ENCODE measurements around the gene SOD3.

Gene SOD3

GRCh38 chr4:24775032-24775605, 20.3 kb upstream of the SOD3 start:
- DNase-seq (ENCODE audit: low read depth in 2 of 2, low spot score in 1 of 2), result no peak

GRCh38 chr4:24775750-24776149, 19.6 kb upstream of the SOD3 start:
- no peak for DNase-seq (ENCODE audit: low read depth in 2 of 2, low spot score in 1 of 2)

GRCh38 chr4:24777536-24778463, 17.6 kb upstream of the SOD3 start:
- no peak for DNase-seq (ENCODE audit: low read depth in 2 of 2, low spot score in 1 of 2)

GRCh38 chr4:24778464-24779225, 16.7 kb upstream of the SOD3 start:
- DNase-seq (ENCODE audit: low read depth in 2 of 2, low spot score in 1 of 2), result no peak

- DNase-seq (ENCODE audit: low read depth in 2 of 2, low spot score in 1 of 2), result no peak
Observed at GRCh38 chr4:24780936-24781495, 14.4 kb upstream of the SOD3 start.

- DNase-seq (ENCODE audit: low read depth in 2 of 2, low spot score in 1 of 2), result no peak
Observed at GRCh38 chr4:24781999-24782745, 13.2 kb upstream of the SOD3 start.

GRCh38 chr4:24783506-24783905, 11.9 kb upstream of the SOD3 start:
- DNase-seq (ENCODE audit: low read depth in 2 of 2, low spot score in 1 of 2), result no peak

- no peak for DNase-seq (ENCODE audit: low read depth in 2 of 2, low spot score in 1 of 2)
Observed at GRCh38 chr4:24791043-24791442, 4.3 kb upstream of the SOD3 start.

- no peak for DNase-seq (ENCODE audit: low read depth in 2 of 2, low spot score in 1 of 2)
Observed at GRCh38 chr4:24792552-24792951, 2.8 kb upstream of the SOD3 start.

- DNase-seq (ENCODE audit: low read depth in 2 of 2, low spot score in 1 of 2), result no peak
Observed at GRCh38 chr4:24793219-24794005, 2.0 kb upstream of the SOD3 start.

GRCh38 chr4:24794051-24794450, 1.3 kb upstream of the SOD3 start:
- no peak for DNase-seq (ENCODE audit: low read depth in 2 of 2, low spot score in 1 of 2)

- no peak for DNase-seq (ENCODE audit: low read depth in 2 of 2, low spot score in 1 of 2)
Observed at GRCh38 chr4:24794480-24794879, 893 bp upstream of the SOD3 start.

- no peak for DNase-seq (ENCODE audit: low read depth in 2 of 2, low spot score in 1 of 2)
Observed at GRCh38 chr4:24795666-24796381, 451 bp downstream of the SOD3 start.

- no peak for DNase-seq (ENCODE audit: low read depth in 2 of 2, low spot score in 1 of 2)
Observed at GRCh38 chr4:24796620-24797019, 1.2 kb downstream of the SOD3 start.

- no peak for DNase-seq (ENCODE audit: low read depth in 2 of 2, low spot score in 1 of 2)
Observed at GRCh38 chr4:24798036-24798610, 2.8 kb downstream of the SOD3 start.

GRCh38 chr4:24799196-24799543, 3.8 kb downstream of the SOD3 start:
- no peak for DNase-seq (ENCODE audit: low read depth in 2 of 2, low spot score in 1 of 2)

- no peak for DNase-seq (ENCODE audit: low read depth in 2 of 2, low spot score in 1 of 2)
Observed at GRCh38 chr4:24799544-24800324, 4.4 kb downstream of the SOD3 start.

GRCh38 chr4:24800325-24800895, 5.0 kb downstream of the SOD3 start:
- DNase-seq (ENCODE audit: low read depth in 2 of 2, low spot score in 1 of 2), result no peak
